HepG2 (cell line): ENCODE measurements around the gene RPS28. TPM values are rescaled to one million over a fixed set of nuclear protein-coding genes. Genes with fewer than 3 reads are reported as not detected.

ENCODE experiments used
- FOXK2 ChIP-seq: fragments of 450-650 bp; IDR thresholded peaks from 2 replicates; pipeline ENCODE4 v1.6.1; 2016
- HMG20B ChIP-seq: conservative IDR thresholded peaks from 2 replicates; pipeline ENCODE4 v1.6.1; 2016; ENCODE audit warnings: missing genetic modification reagents, missing compliant biosample characterization
- JDP2 ChIP-seq: sonication (generic); formaldehyde crosslinking; IDR thresholded peaks from 2 replicates; pipeline ENCODE4 v1.8.1; 2022; ENCODE audit warnings: missing genetic modification reagents, borderline replicate concordance
- NFYC ChIP-seq: IDR thresholded peaks from 2 replicates; pipeline ENCODE4 v1.6.1; 2016; ENCODE audit warnings: missing genetic modification reagents, missing compliant biosample characterization
- NONO ChIP-seq, 2 experiments: fragments of 450-650 bp in 1 of 2; sonication (generic) in 1 of 2; formaldehyde crosslinking in 1 of 2; IDR thresholded peaks in 1 of 2; conservative IDR thresholded peaks in 1 of 2; 2 replicates each; pipeline versions ENCODE4 v1.6.1 to v1.8.0; 2017 to 2022; ENCODE audit warnings: mild to moderate bottlenecking in 1 of 2, missing genetic modification reagents in 1 of 2, moderate library complexity in 1 of 2
- NRL ChIP-seq: sonication (generic); formaldehyde crosslinking; IDR thresholded peaks from 2 replicates; pipeline ENCODE4 v1.5.0; 2020; ENCODE audit warnings: missing genetic modification reagents, mild to moderate bottlenecking, moderate library complexity, borderline replicate concordance
- SIN3B ChIP-seq: fragments of 150-350 bp; IDR thresholded peaks from 2 replicates; pipeline ENCODE4 v1.6.1; 2014; ENCODE audit warnings: low read length
- WIZ ChIP-seq: sonication (generic); formaldehyde crosslinking; IDR thresholded peaks from 2 replicates; pipeline ENCODE4 v1.5.1; 2020; ENCODE audit warnings: mild to moderate bottlenecking, missing genetic modification reagents
- ZNF232 ChIP-seq: sonication (generic); formaldehyde crosslinking; IDR thresholded peaks from 2 replicates; pipeline ENCODE4 v1.4.0; 2020; ENCODE audit warnings: missing genetic modification reagents, borderline replicate concordance
- ZNF431 ChIP-seq: sonication (generic); formaldehyde crosslinking; IDR thresholded peaks from 2 replicates; pipeline ENCODE4 v1.9.0; 2022; ENCODE audit warnings: missing genetic modification reagents, low read depth, mild to moderate bottlenecking, borderline replicate concordance
- ZNF564 ChIP-seq: sonication (generic); formaldehyde crosslinking; IDR thresholded peaks from 2 replicates; pipeline ENCODE4 v1.8.1; 2023; ENCODE audit warnings: mild to moderate bottlenecking, missing genetic modification reagents
- ZNF567 ChIP-seq: sonication (generic); formaldehyde crosslinking; IDR thresholded peaks from 2 replicates; pipeline ENCODE4 v1.8.1; 2023; ENCODE audit warnings: mild to moderate bottlenecking, missing genetic modification reagents, borderline replicate concordance
- polyA plus RNA-seq, 8 experiments: library from polyadenylated mRNA; depleted of rRNA in 3 of 8; stranded (reverse) in 7 of 8; unstranded in 1 of 8; fragments of >200 nt; fragmentation: Illumina TruSeq in 4 of 8; extraction: Trizol in 4 of 8; gene quantifications; 2 replicates each; pipeline versions ENCODE4 v1.2.1 to v1.2.3, GENCODE V29; 2011 to 2016; ENCODE audit warnings: low read depth in 4 of 8, missing spikeins in 1 of 8, mixed read lengths in 1 of 8; ENCODE audit not compliant: insufficient read depth in 1 of 8
- total RNA-seq, 5 experiments: library from RNA; depleted of rRNA; stranded (reverse); fragments of >200 nt; fragmentation: Illumina TruSeq; extraction: Trizol; gene quantifications; 2 replicates each; pipeline ENCODE4 v1.2.3, GENCODE V29; 2016; ENCODE audit warnings: low read depth in 1 of 5
- TF ChIP-seq, protein P1 (sequence below): sonication (generic); formaldehyde crosslinking; IDR thresholded peaks from 2 replicates; pipeline ENCODE4 v1.8.0; 2022; ENCODE audit warnings: low read depth, missing genetic modification reagents
- TF ChIP-seq, protein P2 (sequence below): sonication (generic); formaldehyde crosslinking; IDR thresholded peaks from 2 replicates; pipeline ENCODE4 v1.8.0; 2022; ENCODE audit warnings: missing genetic modification reagents, mild to moderate bottlenecking, moderate library complexity, borderline replicate concordance
- TF ChIP-seq, protein P3 (sequence below): sonication (generic); formaldehyde crosslinking; IDR thresholded peaks from 2 replicates; pipeline ENCODE4 v1.5.0; 2020; ENCODE audit warnings: missing genetic modification reagents
- TF ChIP-seq, protein P4 (sequence below): sonication (generic); formaldehyde crosslinking; IDR thresholded peaks from 2 replicates; pipeline ENCODE4 v1.8.1; 2023; ENCODE audit warnings: mild to moderate bottlenecking, missing genetic modification reagents
- TF ChIP-seq, protein P5 (sequence below): sonication (generic); formaldehyde crosslinking; IDR thresholded peaks from 2 replicates; pipeline ENCODE4 v1.4.0; 2020; ENCODE audit warnings: mild to moderate bottlenecking, missing genetic modification reagents
- TF ChIP-seq, protein P6 (sequence below): sonication (generic); formaldehyde crosslinking; IDR thresholded peaks from 2 replicates; pipeline ENCODE4 v1.5.0; 2020; ENCODE audit warnings: mild to moderate bottlenecking, missing genetic modification reagents, borderline replicate concordance

The RPS28 gene
- total and polyA plus RNA-seq, 2 of the 13 experiments (the other 11 are each of a cell fraction or from before 2014, with no cell fraction given) = 281 to 545 TPM

DNA sequence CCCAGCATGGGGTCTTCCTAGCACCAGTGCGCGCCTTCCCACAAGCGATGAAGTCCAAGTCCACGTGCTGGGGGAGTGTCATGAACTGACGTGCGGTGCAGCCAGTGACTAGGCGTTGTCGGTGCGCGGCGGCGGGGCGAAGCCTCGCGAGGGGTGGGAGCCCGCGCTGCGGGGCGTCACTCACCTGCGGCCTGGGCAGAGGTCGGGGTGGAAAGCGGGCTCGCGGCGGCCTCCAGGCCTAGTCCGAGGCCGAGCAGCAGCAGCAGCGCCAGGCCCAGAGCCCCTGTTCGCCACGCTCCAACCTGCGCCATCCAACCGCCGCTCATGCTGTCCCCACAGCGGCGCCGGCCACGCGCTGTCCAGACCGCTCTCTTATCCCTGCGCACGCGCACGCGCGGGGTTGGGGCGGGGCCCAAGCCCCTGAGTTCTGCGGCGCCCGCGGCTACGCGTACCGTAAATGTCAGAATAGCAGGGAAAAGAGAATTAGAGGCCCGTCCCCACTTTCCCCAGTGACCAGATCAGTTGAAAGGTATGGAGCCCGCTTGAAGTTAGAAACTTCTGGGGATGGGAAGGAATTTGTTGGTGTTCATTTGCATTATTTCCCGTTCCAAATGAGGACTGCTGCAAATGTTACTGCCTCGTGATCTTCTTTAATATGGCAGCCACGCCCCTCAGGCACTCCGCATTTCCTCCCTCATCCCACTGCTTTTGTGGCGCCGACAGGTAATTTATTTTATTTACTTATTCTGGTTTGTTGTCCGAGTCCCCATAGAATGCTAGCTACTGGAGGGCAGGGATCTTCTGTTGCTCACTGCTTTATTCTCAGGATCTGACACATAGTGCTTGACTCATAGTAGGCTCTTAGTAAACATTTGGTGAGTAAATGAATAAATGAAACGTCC is 13.1 kb upstream of the RPS28 start, which contains the start of gene CD320 (continued):
- TF ChIP-seq, protein P1, sequence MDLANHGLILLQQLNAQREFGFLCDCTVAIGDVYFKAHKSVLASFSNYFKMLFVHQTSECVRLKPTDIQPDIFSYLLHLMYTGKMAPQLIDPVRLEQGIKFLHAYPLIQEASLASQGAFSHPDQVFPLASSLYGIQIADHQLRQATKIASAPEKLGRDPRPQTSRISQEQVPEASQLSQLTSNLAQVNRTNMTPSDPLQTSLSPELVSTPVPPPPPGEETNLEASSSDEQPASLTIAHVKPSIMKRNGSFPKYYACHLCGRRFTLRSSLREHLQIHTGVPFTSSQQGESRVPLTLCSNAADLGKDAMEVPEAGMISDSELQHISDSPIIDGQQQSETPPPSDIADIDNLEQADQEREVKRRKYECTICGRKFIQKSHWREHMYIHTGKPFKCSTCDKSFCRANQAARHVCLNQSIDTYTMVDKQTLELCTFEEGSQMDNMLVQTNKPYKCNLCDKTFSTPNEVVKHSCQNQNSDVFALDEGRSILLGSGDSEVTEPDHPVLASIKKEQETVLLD (CRISPR knock-in tag) = peak; percentile 65; the same call in 1 of the 2 replicates
- TF ChIP-seq NFYC (CRISPR knock-in tag) (peak; percentile 85), ZNF564 (CRISPR knock-in tag) (peak; percentile 88), SIN3B (no peak), WIZ (CRISPR knock-in tag) (no peak), ZNF232 (CRISPR knock-in tag) (peak; percentile 91), HMG20B (CRISPR knock-in tag) (no peak; the same call in 1 of the 2 replicates), JDP2 (CRISPR knock-in tag) (no peak; the same call in 1 of the 2 replicates), ZNF567 (CRISPR knock-in tag) (no peak; the same call in 1 of the 2 replicates), NRL (peak; percentile 97; the same call in 1 of the 2 replicates), FOXK2 (no peak), ZNF431 (peak; percentile 92), NONO (IDR thresholded peaks at IDR 0.05) (no peak), NONO (CRISPR knock-in tag; conservative IDR thresholded peaks at IDR 0.05) (peak; percentile 86)
- TF ChIP-seq, protein P2, sequence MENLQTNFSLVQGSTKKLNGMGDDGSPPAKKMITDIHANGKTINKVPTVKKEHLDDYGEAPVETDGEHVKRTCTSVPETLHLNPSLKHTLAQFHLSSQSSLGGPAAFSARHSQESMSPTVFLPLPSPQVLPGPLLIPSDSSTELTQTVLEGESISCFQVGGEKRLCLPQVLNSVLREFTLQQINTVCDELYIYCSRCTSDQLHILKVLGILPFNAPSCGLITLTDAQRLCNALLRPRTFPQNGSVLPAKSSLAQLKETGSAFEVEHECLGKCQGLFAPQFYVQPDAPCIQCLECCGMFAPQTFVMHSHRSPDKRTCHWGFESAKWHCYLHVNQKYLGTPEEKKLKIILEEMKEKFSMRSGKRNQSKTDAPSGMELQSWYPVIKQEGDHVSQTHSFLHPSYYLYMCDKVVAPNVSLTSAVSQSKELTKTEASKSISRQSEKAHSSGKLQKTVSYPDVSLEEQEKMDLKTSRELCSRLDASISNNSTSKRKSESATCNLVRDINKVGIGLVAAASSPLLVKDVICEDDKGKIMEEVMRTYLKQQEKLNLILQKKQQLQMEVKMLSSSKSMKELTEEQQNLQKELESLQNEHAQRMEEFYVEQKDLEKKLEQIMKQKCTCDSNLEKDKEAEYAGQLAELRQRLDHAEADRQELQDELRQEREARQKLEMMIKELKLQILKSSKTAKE (CRISPR knock-in tag) = peak; percentile 10; the same call in 1 of the 2 replicates
- TF ChIP-seq, protein P3, sequence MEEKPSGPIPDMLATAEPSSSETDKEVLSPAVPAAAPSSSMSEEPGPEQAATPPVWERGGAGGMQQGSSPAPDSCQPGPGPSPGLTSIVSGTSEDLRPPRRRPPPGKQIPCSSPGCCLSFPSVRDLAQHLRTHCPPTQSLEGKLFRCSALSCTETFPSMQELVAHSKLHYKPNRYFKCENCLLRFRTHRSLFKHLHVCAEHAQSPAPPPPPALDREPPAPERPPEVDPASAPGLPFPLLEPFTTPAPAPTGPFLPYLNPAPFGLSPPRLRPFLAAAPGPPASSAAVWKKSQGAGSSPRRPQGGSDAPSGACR = no peak; the same call in 1 of the 2 replicates
- TF ChIP-seq, protein P4, sequence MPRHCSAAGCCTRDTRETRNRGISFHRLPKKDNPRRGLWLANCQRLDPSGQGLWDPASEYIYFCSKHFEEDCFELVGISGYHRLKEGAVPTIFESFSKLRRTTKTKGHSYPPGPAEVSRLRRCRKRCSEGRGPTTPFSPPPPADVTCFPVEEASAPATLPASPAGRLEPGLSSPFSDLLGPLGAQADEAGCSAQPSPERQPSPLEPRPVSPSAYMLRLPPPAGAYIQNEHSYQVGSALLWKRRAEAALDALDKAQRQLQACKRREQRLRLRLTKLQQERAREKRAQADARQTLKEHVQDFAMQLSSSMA (CRISPR knock-in tag) = no peak; the same call in 1 of the 2 replicates
- TF ChIP-seq, protein P5, sequence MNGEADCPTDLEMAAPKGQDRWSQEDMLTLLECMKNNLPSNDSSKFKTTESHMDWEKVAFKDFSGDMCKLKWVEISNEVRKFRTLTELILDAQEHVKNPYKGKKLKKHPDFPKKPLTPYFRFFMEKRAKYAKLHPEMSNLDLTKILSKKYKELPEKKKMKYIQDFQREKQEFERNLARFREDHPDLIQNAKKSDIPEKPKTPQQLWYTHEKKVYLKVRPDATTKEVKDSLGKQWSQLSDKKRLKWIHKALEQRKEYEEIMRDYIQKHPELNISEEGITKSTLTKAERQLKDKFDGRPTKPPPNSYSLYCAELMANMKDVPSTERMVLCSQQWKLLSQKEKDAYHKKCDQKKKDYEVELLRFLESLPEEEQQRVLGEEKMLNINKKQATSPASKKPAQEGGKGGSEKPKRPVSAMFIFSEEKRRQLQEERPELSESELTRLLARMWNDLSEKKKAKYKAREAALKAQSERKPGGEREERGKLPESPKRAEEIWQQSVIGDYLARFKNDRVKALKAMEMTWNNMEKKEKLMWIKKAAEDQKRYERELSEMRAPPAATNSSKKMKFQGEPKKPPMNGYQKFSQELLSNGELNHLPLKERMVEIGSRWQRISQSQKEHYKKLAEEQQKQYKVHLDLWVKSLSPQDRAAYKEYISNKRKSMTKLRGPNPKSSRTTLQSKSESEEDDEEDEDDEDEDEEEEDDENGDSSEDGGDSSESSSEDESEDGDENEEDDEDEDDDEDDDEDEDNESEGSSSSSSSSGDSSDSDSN (CRISPR knock-in tag) = peak; percentile 59
- TF ChIP-seq, protein P6, sequence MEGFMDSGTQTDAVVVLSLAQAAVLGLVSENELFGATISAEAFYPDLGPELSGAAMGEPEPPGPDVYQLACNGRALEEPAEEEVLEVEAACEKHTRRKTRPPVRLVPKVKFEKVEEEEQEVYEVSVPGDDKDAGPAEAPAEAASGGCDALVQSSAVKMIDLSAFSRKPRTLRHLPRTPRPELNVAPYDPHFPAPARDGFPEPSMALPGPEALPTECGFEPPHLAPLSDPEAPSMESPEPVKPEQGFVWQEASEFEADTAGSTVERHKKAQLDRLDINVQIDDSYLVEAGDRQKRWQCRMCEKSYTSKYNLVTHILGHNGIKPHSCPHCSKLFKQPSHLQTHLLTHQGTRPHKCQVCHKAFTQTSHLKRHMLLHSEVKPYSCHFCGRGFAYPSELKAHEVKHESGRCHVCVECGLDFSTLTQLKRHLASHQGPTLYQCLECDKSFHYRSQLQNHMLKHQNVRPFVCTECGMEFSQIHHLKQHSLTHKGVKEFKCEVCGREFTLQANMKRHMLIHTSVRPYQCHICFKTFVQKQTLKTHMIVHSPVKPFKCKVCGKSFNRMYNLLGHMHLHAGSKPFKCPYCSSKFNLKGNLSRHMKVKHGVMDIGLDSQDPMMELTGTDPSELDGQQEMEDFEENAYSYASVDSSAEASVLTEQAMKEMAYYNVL = 0 out of 2 replicates have a peak, but pooled peaks have one; percentile 19
